GM19193 (cell line): ENCODE results near the gene TBCC.

ENCODE experiments used
- POLR2A ChIP-seq: IDR thresholded peaks from 4 replicates; pipeline ENCODE4 v1.6.1; 2011; ENCODE audit not compliant: insufficient read depth, insufficient read length; ENCODE audit errors: extremely low read depth

TBCC gene

GRCh38 chr6:42724825-42725224, 21.1 kb downstream of the TBCC start:
- TF ChIP-seq POLR2A = no peak

DNA sequence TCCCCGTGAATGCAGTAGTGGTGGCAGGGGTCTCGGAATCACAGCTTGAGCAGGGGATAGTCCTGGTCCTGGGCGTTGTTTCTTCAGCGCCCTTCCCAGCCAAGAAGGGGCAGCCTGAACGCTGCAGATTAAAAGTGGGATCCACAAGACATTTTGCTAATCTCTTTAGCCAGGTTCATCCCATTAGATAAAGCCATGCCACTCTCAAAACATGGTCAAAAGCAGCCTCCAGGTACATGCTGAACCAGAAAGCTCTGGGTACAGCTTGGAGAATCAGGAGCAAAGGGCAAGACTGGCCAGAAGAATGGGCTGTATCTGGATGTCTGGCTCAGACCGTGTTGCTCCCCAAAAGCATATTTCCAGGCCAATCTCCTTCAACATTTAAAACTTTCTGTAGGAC, 23.4 kb downstream of the TBCC start, which contains the start of gene PRPH2:
TSS of gene PRPH2 (minus strand) at position 101 of the 400 bp plus-strand sequence. CDS start 263 bp downstream, outside the sequence.
- no peak for TF ChIP-seq POLR2A

DNA sequence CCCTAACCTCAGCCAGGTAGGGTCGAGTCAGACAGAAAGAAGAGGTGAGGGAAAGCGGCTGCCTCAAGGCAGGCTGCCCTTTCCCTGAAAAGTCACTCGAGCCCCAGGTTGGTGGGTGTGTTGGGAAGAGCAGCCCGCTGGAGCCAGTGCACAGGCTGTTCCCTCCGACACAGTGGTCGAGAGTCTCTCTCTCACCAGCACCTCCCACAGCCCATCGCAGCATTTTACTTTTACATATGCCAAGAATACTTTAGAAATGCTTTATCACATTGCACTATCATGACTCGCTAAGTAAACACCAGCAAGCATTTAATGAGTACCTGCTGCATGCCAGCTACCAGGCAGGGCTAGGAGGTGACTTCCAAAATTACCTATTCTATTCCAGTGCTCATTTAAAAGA, 25.2 kb downstream of the TBCC start:
- TF ChIP-seq POLR2A = no peak

GRCh38 chr6:42715871-42716270, 30.0 kb downstream of the TBCC start:
- no peak for TF ChIP-seq POLR2A

GRCh38 chr6:42714098-42714761, 31.7 kb downstream of the TBCC start:
- TF ChIP-seq POLR2A = no peak

DNA sequence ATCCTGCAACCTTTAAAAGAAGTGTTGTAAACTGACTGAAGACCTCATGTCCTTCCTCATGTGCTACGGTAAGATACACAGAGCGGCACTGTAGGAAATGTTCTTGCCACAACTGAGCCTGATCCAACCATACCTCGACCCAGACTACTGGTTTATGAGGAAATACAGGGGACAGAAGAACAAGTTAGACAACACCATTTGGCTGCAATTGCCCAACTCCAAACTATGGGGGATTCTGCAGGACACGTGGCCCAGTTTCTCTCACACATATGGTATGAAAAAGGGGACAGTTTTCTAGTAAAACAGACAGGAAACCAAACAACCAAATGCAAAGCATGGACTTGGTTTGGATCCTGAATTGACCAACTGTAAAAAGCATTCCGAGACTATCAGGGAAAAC, 34.0 kb downstream of the TBCC start:
- no peak for TF ChIP-seq POLR2A

DNA sequence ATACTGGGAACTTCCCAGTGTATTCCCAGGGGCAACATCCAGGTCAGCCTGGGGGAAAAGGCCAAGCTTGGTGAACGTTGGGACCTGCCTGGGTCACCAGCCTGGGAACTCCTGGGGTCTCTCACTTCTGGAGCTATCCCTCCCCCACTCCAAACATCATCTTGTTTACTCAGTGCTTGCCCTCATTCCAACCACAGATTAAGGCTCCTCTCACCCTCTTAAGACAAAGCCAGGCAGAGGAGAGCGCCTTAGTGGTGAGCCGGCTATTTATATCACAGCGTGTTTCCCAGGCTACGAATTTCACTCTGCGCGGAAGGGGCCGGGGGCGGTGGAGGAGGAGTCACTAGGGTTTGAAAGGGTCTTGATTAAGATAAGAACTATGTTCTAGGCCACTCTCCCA, 35.6 kb downstream of the TBCC start:
- no peak for TF ChIP-seq POLR2A

DNA sequence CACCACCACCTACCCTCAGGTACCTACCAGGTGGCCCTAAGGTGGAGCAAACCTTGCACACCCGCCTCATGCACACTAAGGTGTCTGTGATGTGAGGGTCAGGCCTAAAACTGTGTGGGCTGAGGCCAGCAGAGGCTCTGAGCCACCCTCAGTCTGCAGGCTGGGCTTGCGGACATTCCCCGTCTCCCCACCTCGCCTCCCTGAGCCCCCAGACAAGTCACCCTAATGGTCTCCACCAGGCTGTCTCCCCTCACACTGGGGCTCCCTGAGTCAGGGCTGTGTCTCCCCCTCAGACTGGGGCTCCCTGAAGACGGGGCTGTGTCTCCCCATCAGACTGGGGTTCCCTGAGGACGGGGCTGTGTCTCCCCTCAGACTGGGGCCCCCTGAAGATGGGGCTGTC, 36.0 kb downstream of the TBCC start:
- no peak for TF ChIP-seq POLR2A

GRCh38 chr6:42708096-42708495, 37.8 kb downstream of the TBCC start:
- TF ChIP-seq POLR2A = no peak

- no peak for TF ChIP-seq POLR2A
These were observed 38.3 kb downstream of the TBCC start for GRCh38 chr6:42707595-42707994.

DNA sequence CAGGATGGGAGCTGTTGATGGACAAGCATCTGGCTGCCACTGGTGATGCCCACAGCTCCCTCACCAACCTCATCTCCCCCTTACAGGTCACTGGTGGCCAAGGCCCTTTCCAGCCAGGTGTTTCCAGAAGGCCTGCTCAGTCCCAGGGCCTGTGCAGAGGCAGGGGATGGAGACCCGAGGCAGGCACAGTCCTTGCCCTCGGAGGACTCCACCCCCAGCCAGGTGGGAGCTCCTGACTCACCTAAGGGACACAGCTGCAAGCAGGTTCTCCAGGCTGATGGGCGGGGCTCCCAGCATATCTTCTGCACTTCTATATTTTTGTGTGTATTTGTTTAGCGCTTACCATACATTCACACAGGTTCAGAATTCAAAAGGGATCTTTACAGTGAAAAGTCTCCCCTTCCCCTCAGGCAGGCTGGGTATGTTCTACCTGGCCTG, 40.9 kb downstream of the TBCC start:
- TF ChIP-seq POLR2A = no peak

GRCh38 chr6:42704251-42704936, 41.5 kb downstream of the TBCC start:
- TF ChIP-seq POLR2A = no peak

DNA sequence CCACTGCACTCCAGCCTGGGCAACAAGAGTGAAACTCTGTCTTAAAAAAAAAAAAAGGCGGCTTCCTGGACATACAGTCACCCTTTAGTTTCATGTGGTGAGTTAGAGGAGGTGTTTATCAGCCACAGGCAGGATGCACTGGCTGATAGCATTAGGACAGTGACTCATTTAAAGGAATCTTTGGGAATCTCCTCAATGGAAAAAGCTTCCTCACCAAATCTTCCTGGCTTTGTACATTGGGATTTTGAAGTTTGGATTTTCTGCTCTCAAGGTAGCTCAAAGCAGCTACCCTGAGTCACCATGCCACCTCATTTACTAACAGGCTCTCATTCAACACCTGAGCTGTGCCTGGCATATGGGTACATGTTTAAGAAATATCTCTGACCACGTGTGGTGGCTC, 43.7 kb downstream of the TBCC start:
- no peak for TF ChIP-seq POLR2A

GRCh38 chr6:42698217-42698616, 47.7 kb downstream of the TBCC start:
- TF ChIP-seq POLR2A = no peak

DNA sequence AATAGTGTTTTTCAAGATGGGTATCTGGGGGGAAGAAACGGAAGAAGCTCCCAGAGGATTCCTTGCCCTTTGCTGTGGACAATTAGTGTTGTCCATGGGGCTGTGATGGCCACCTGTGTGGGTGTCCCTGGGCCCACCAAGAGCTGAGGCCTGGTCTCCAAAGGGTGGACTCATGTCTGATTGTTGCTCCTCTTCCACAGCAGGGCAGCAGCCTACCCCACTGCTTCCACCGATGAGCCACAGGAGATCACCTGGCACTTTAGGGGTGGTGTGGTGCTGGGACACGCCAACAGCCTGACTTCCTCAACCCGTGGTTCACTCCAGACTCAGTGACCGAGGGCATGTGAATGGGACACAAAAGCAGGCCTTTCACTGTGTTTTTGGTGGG, 48.6 kb downstream of the TBCC start:
- no peak for TF ChIP-seq POLR2A

- TF ChIP-seq POLR2A = no peak
These were observed 49.2 kb downstream of the TBCC start for GRCh38 chr6:42696526-42697267.
